Measurements from ENCODE around the gene FZD4. TPM values are rescaled to one million over a fixed set of nuclear protein-coding genes. Genes with fewer than 3 reads are reported as not detected.
A peak's percentile ranks its signal among the peaks of the same experiment; 100 is the strongest.

FZD4 gene
- total RNA-seq, 1 donor, result 17.3 TPM

- TF ChIP-seq CTCF (IDR thresholded peaks at IDR 0.05; ENCODE audit: insufficient read depth, low read depth, low read length), result no peak
- DNase-seq (ENCODE audit: low read depth), result no peak
- H3K4me3 ChIP-seq (ENCODE audit: low read depth, low read length), result no peak overlapping the region
Measured at GRCh38 chr11:86991341-86991740, 36.1 kb upstream of the FZD4 start.

- no peak for TF ChIP-seq CTCF (IDR thresholded peaks at IDR 0.05; ENCODE audit: insufficient read depth, low read depth, low read length)
- DNase-seq (ENCODE audit: low read depth), result peak; percentile 50
- no peak overlapping the region for H3K4me3 ChIP-seq (ENCODE audit: low read depth, low read length)
Measured at GRCh38 chr11:86990515-86990914, 35.3 kb upstream of the FZD4 start.

- TF ChIP-seq CTCF (IDR thresholded peaks at IDR 0.05; ENCODE audit: insufficient read depth, low read depth, low read length), result no peak
- H3K4me3 ChIP-seq (ENCODE audit: low read depth, low read length), result no peak overlapping the region
- peak; percentile 28 for DNase-seq (ENCODE audit: low read depth)
Measured at GRCh38 chr11:86990031-86990430, 34.8 kb upstream of the FZD4 start.

- no peak overlapping the region for H3K4me3 ChIP-seq (ENCODE audit: low read depth, low read length)
- no peak for TF ChIP-seq CTCF (IDR thresholded peaks at IDR 0.05; ENCODE audit: insufficient read depth, low read depth, low read length)
- no peak for DNase-seq (ENCODE audit: low read depth)
Measured at GRCh38 chr11:86988351-86988881, 33.2 kb upstream of the FZD4 start.

- TF ChIP-seq CTCF (IDR thresholded peaks at IDR 0.05; ENCODE audit: insufficient read depth, low read depth, low read length), result no peak
- DNase-seq (ENCODE audit: low read depth), result no peak
- no peak overlapping the region for H3K4me3 ChIP-seq (ENCODE audit: low read depth, low read length)
Measured at GRCh38 chr11:86987679-86988078, 32.5 kb upstream of the FZD4 start.

GRCh38 chr11:86984701-86985100 is 29.5 kb upstream of the FZD4 start:
- no peak for DNase-seq (ENCODE audit: low read depth)
- no peak overlapping the region for H3K4me3 ChIP-seq (ENCODE audit: low read depth, low read length)
- TF ChIP-seq CTCF (IDR thresholded peaks at IDR 0.05; ENCODE audit: insufficient read depth, low read depth, low read length), result no peak

GRCh38 chr11:86983021-86983488 is 27.9 kb upstream of the FZD4 start:
- no peak for DNase-seq (ENCODE audit: low read depth)
- no peak overlapping the region for H3K4me3 ChIP-seq (ENCODE audit: low read depth, low read length)
- TF ChIP-seq CTCF (IDR thresholded peaks at IDR 0.05; ENCODE audit: insufficient read depth, low read depth, low read length), result no peak

Measured in fibroblast of villous mesenchyme (primary cell).